ENCODE data around the gene ATP11A.

Gene ATP11A

GRCh38 chr13:112894673-112895481, 205.0 kb downstream of the ATP11A start:
- no peak for DNase-seq (ENCODE audit: low read depth)

GRCh38 chr13:112895521-112896465, 206.0 kb downstream of the ATP11A start:
- DNase-seq (ENCODE audit: low read depth), result no peak

- no peak for DNase-seq (ENCODE audit: low read depth)
Observed at GRCh38 chr13:112896736-112897602, 207.1 kb downstream of the ATP11A start.

GRCh38 chr13:112897603-112897955, 207.7 kb downstream of the ATP11A start:
- no peak for DNase-seq (ENCODE audit: low read depth)

GRCh38 chr13:112897956-112898620, 208.2 kb downstream of the ATP11A start:
- no peak for DNase-seq (ENCODE audit: low read depth)

GRCh38 chr13:112898621-112899280, 208.9 kb downstream of the ATP11A start:
- no peak for DNase-seq (ENCODE audit: low read depth)

- DNase-seq (ENCODE audit: low read depth), result no peak
Observed at GRCh38 chr13:112899281-112900225, 209.7 kb downstream of the ATP11A start.

- no peak for DNase-seq (ENCODE audit: low read depth)
Observed at GRCh38 chr13:112900226-112900600, 210.4 kb downstream of the ATP11A start.

- DNase-seq (ENCODE audit: low read depth), result no peak
Observed at GRCh38 chr13:112900691-112901091, 210.9 kb downstream of the ATP11A start.

GRCh38 chr13:112902101-112902651, 212.3 kb downstream of the ATP11A start:
- no peak for DNase-seq (ENCODE audit: low read depth)

GRCh38 chr13:112902669-112903068, 212.8 kb downstream of the ATP11A start:
- DNase-seq (ENCODE audit: low read depth), result no peak

GRCh38 chr13:112903071-112903577, 213.3 kb downstream of the ATP11A start:
- no peak for DNase-seq (ENCODE audit: low read depth)

- no peak for DNase-seq (ENCODE audit: low read depth)
Observed at GRCh38 chr13:112903606-112904195, 213.9 kb downstream of the ATP11A start.

- no peak for DNase-seq (ENCODE audit: low read depth)
Observed at GRCh38 chr13:112904436-112904960, 214.7 kb downstream of the ATP11A start.

- no peak for DNase-seq (ENCODE audit: low read depth)
Observed at GRCh38 chr13:112905086-112905485, 215.2 kb downstream of the ATP11A start.

GRCh38 chr13:112905619-112905989, 215.8 kb downstream of the ATP11A start:
- DNase-seq (ENCODE audit: low read depth), result no peak

- no peak for DNase-seq (ENCODE audit: low read depth)
Observed at GRCh38 chr13:112905990-112906641, 216.3 kb downstream of the ATP11A start.

- no peak for DNase-seq (ENCODE audit: low read depth)
Observed at GRCh38 chr13:112907286-112907685, 217.4 kb downstream of the ATP11A start.

Data from amniotic epithelial cell (primary cell).